Epithelial cell of esophagus (primary cell): Measurements from ENCODE around the gene ETFA.
A peak's percentile ranks its signal among the peaks of the same experiment; 100 is the strongest.

Source experiments
- DNase-seq: peaks from one replicate; pipeline ENCODE4 v3.0.0; 2010; ENCODE audit warnings: low read depth
- H3K4me3 ChIP-seq: 2 replicates; pipeline ENCODE4 v1.5.1; 2011; ENCODE audit warnings: mild to moderate bottlenecking, low read length, control low read depth
- CTCF ChIP-seq: IDR thresholded peaks from 2 replicates; pipeline ENCODE4 v1.5.1; 2011; ENCODE audit warnings: low read depth, mild to moderate bottlenecking, low read length, control low read depth, inconsistent platforms; ENCODE audit not compliant: insufficient read depth; ENCODE audit errors: missing control alignments

ETFA gene

GRCh38 chr15:76330080-76330680 is 18.9 kb upstream of the ETFA start:
- no peak overlapping the region for H3K4me3 ChIP-seq
- peak; percentile 61 for TF ChIP-seq CTCF
- DNase-seq = peak; percentile 65

- no peak overlapping the region for H3K4me3 ChIP-seq
- peak; percentile 76 for DNase-seq
- TF ChIP-seq CTCF = no peak
Measured at GRCh38 chr15:76328958-76329357, 17.7 kb upstream of the ETFA start.

- H3K4me3 ChIP-seq = no peak overlapping the region
- no peak for DNase-seq
- TF ChIP-seq CTCF = no peak
Measured at GRCh38 chr15:76328106-76328696, 16.9 kb upstream of the ETFA start.

- no peak for TF ChIP-seq CTCF
- no peak overlapping the region for H3K4me3 ChIP-seq
- peak; percentile 41 for DNase-seq
Measured at GRCh38 chr15:76327191-76328105, 16.2 kb upstream of the ETFA start.

GRCh38 chr15:76325704-76326103 is 14.4 kb upstream of the ETFA start:
- no peak overlapping the region for H3K4me3 ChIP-seq
- no peak for DNase-seq
- no peak for TF ChIP-seq CTCF

- no peak for DNase-seq
- no peak for TF ChIP-seq CTCF
Measured at GRCh38 chr15:76324066-76324465, 12.8 kb upstream of the ETFA start.

GRCh38 chr15:76321602-76322001 is 10.3 kb upstream of the ETFA start:
- H3K4me3 ChIP-seq = no peak overlapping the region
- no peak for DNase-seq
- TF ChIP-seq CTCF = no peak

More at GRCh38 chr15:76324066-76324465, 12.8 kb upstream of the ETFA start:
- no peak overlapping the region for H3K4me3 ChIP-seq
